ENCODE measurements around the gene ZNF282. TPM values are rescaled to one million over a fixed set of nuclear protein-coding genes. Genes with fewer than 3 reads are reported as not detected.

ZNF282 gene
- total RNA-seq, 1 experiment from 2014 or later = 44.0 TPM

DNA sequence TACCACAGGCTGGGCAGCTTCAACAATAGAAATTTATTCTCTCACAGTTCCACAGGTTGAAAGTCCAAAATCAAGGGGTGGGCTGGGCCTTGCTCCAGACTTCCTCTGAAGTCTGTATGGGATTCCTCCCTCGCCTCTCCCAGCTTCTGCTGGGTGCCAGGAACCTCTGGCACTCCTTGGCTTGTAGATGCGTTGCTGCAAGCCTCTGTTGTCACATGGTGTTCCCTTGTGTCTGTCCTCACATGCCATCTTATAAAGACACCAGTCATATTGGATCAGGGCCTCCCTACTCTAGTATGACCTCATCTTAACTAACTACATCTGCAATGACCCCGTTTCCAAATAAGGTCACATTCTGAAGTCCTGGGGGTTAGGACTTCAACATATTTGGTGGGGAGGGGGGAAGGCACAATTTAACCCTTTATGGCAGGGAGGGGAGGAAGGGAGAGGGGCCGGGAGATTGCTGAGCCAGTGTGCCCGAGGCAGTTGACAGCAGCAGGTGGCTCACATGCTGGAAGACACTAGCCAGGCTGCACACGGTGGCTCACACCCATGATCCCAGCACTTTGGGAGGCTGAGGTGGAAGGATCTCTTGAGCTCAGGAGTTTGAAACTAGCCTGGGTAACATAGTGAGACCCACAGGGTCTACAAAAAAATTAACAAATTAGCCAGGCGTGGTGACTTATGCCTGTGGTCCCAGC, 18.8 kb downstream of the ZNF282 start:
- peaks cover 96% of the 10 kb centered on the region for H3K36me3 Mint-ChIP-seq (ENCODE audit: insufficient read depth, unreplicated experiment)
- TF ChIP-seq, protein P1, sequence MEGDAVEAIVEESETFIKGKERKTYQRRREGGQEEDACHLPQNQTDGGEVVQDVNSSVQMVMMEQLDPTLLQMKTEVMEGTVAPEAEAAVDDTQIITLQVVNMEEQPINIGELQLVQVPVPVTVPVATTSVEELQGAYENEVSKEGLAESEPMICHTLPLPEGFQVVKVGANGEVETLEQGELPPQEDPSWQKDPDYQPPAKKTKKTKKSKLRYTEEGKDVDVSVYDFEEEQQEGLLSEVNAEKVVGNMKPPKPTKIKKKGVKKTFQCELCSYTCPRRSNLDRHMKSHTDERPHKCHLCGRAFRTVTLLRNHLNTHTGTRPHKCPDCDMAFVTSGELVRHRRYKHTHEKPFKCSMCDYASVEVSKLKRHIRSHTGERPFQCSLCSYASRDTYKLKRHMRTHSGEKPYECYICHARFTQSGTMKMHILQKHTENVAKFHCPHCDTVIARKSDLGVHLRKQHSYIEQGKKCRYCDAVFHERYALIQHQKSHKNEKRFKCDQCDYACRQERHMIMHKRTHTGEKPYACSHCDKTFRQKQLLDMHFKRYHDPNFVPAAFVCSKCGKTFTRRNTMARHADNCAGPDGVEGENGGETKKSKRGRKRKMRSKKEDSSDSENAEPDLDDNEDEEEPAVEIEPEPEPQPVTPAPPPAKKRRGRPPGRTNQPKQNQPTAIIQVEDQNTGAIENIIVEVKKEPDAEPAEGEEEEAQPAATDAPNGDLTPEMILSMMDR (IDR thresholded peaks at IDR 0.05; ENCODE audit: insufficient read depth in 1 of 2, low read depth in 1 of 2, low read length in 1 of 2, severe bottlenecking in 1 of 2, unreplicated experiment in 1 of 2) = no peak
- intact Hi-C loops (cut with micrococcal nuclease; ENCODE audit: unreplicated experiment) = no loop called here
- no peaks in the 10 kb centered on the region for H3K27me3 ChIP-seq (replicated peaks; ENCODE audit: control insufficient read depth, insufficient read depth, low read length)
- BruUV-seq (replicated peaks) = no TSS peak
- H3K4me1 ChIP-seq = peaks cover 7% of the 10 kb centered on the region; the same call in 1 of the 2 replicates
- no peaks in the 10 kb centered on the region for H3K9me3 ChIP-seq
- POLR2A ChIA-PET = interaction anchor here (0.6 kb wide), 1 partner anchor 1834 kb away, joined by 4 read pairs; no protein-coding TSS in a partner anchor
- no peaks in the 10 kb centered on the region for H3K9me3 Mint-ChIP-seq (ENCODE audit: unreplicated experiment)
- H3K36me3 ChIP-seq (ENCODE audit: control insufficient read depth, insufficient read depth, low read length) = peaks cover 2% of the 10 kb centered on the region
- no peaks in the 10 kb centered on the region for H3K4me1 Mint-ChIP-seq (ENCODE audit: low read depth, unreplicated experiment)
- H3K4me3 ChIP-seq (ENCODE audit: low read depth, low read length) = no peak overlapping the region
- peak overlapping the region; percentile 22 for H3K27ac Mint-ChIP-seq (ENCODE audit: unreplicated experiment)
- CTCF ChIA-PET = no interaction called here
- no peaks in the 10 kb centered on the region for H3K27me3 Mint-ChIP-seq (ENCODE audit: insufficient read depth, unreplicated experiment)
- DNase-seq = no peak
- no peak overlapping the region for H3K4me3 Mint-ChIP-seq (ENCODE audit: unreplicated experiment)

DNA sequence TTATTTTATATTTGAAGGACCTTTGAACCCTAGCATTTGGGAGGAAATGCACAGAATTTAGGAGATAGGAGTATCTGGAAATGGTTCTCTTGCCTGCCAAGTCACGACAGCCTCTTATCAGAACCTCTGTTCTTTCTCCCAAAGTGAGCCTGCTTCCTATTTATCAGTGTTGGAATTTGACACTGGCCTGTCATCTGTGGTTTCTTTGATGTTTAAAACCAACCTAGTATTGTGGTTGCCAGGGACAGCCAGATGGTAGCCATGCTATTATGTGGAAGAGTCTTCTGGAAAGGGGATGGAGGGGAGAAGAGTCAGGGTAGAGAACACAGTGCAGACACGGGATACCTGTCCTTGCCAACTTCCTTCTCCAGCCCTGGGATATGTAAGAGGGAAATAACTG, 21.1 kb downstream of the ZNF282 start:
- H3K4me3 ChIP-seq (ENCODE audit: low read depth, low read length) = no peak overlapping the region
- H3K36me3 ChIP-seq (ENCODE audit: control insufficient read depth, insufficient read depth, low read length) = peaks cover 2% of the 10 kb centered on the region
- H3K4me3 Mint-ChIP-seq (ENCODE audit: unreplicated experiment) = no peak overlapping the region
- H3K27me3 ChIP-seq (replicated peaks; ENCODE audit: control insufficient read depth, insufficient read depth, low read length) = no peaks in the 10 kb centered on the region
- POLR2A ChIA-PET = no interaction called here
- H3K4me1 ChIP-seq = peaks cover 7% of the 10 kb centered on the region; the same call in 1 of the 2 replicates
- no TSS peak for BruUV-seq (replicated peaks)
- H3K27ac Mint-ChIP-seq (ENCODE audit: unreplicated experiment) = no peak overlapping the region
- H3K27me3 Mint-ChIP-seq (ENCODE audit: insufficient read depth, unreplicated experiment) = no peaks in the 10 kb centered on the region
- no peaks in the 10 kb centered on the region for H3K9me3 ChIP-seq
- intact Hi-C loops (cut with micrococcal nuclease; ENCODE audit: unreplicated experiment) = no loop called here
- DNase-seq = no peak
- H3K36me3 Mint-ChIP-seq (ENCODE audit: insufficient read depth, unreplicated experiment) = peaks cover 87% of the 10 kb centered on the region
- TF ChIP-seq, protein P1 (IDR thresholded peaks at IDR 0.05; ENCODE audit: insufficient read depth in 1 of 2, low read depth in 1 of 2, low read length in 1 of 2, severe bottlenecking in 1 of 2, unreplicated experiment in 1 of 2) = no peak
- no peaks in the 10 kb centered on the region for H3K9me3 Mint-ChIP-seq (ENCODE audit: unreplicated experiment)
- CTCF ChIA-PET = no interaction called here
- no peaks in the 10 kb centered on the region for H3K4me1 Mint-ChIP-seq (ENCODE audit: low read depth, unreplicated experiment)

DNA sequence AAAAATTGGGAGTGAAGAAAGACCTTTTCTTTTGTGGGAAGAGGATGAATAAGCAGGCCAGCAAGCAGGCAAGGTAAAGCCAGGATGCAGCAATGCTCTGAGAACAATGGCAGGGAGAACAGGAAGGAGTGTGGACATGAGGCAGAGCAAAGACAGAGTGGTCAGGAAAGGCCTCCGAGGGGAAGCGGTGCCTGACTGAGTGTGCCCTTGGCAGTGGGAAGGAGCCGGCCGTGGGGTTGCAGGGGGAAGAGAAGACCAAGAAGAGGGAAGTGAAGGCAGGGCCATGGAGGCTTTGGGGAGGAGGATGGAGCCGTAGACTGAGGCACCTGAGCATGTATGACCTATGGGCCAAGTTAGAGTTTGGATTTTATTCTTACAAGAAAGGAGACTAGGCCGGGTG, 22.2 kb downstream of the ZNF282 start:
- H3K36me3 ChIP-seq (ENCODE audit: control insufficient read depth, insufficient read depth, low read length) = peaks cover 2% of the 10 kb centered on the region
- Mint-ChIP-seq H3K27ac (ENCODE audit: unreplicated experiment) (no peak overlapping the region), H3K9me3 (ENCODE audit: unreplicated experiment) (no peaks in the 10 kb centered on the region), H3K36me3 (ENCODE audit: insufficient read depth, unreplicated experiment) (peaks cover 81% of the 10 kb centered on the region), H3K4me1 (ENCODE audit: low read depth, unreplicated experiment) (no peaks in the 10 kb centered on the region), H3K4me3 (ENCODE audit: unreplicated experiment) (no peak overlapping the region), H3K27me3 (ENCODE audit: insufficient read depth, unreplicated experiment) (no peaks in the 10 kb centered on the region)
- TF ChIP-seq, protein P1 (IDR thresholded peaks at IDR 0.05; ENCODE audit: insufficient read depth in 1 of 2, low read depth in 1 of 2, low read length in 1 of 2, severe bottlenecking in 1 of 2, unreplicated experiment in 1 of 2) = no peak
- H3K9me3 ChIP-seq = no peaks in the 10 kb centered on the region
- BruUV-seq (replicated peaks) = no TSS peak
- POLR2A ChIA-PET = no interaction called here
- no peaks in the 10 kb centered on the region for H3K27me3 ChIP-seq (replicated peaks; ENCODE audit: control insufficient read depth, insufficient read depth, low read length)
- intact Hi-C loops (cut with micrococcal nuclease; ENCODE audit: unreplicated experiment) = no loop called here
- no peak for DNase-seq
- H3K4me1 ChIP-seq = peaks cover 7% of the 10 kb centered on the region; the same call in 1 of the 2 replicates
- no peak overlapping the region for H3K4me3 ChIP-seq (ENCODE audit: low read depth, low read length)
- CTCF ChIA-PET = no interaction called here

Data from Caco-2 (cell line).